GM12878 (cell line): ENCODE results near the gene RABEP2. TPM values are rescaled to one million over a fixed set of nuclear protein-coding genes. Genes with fewer than 3 reads are reported as not detected.

ENCODE experiments used
- ATAC-seq: fragments of 200-7000 bp; cut with Tn5 transposase; 3 replicates; pipeline ENCODE4 v1.9.1; 2020; ENCODE audit warnings: mild to moderate bottlenecking, moderate library complexity
- BruUV-seq: library from RNA; stranded (reverse); fragments of 400-500 nt; replicated peaks from 2 replicates; lab custom pipeline; 2021; lab: Mats Ljungman, UMichigan
- CTCF ChIA-PET: fragments of 300-600 bp; sonication (Branson Sonifier 250); formaldehyde crosslinking; extraction: SDS; loops from one replicate; lab custom pipeline; 2021; ENCODE audit warnings: inconsistent platforms; lab: Yijun Ruan, JAX
- POLR2A ChIA-PET: fragments of 350-600 bp; formaldehyde crosslinking; extraction: SDS; loops from one replicate; lab custom pipeline; 2021; ENCODE audit warnings: inconsistent platforms; lab: Charles Lee
- RAD21 ChIA-PET: fragments of 300-600 bp; sonication (Branson Sonifier 250); formaldehyde crosslinking; loops from one replicate; lab custom pipeline; 2023; ENCODE audit warnings: antibody characterized with exemption; ENCODE audit not compliant: unreplicated experiment; lab: Charles Lee
- SMC1A ChIA-PET: fragments of 300-600 bp; sonication (Branson Sonifier 250); formaldehyde crosslinking; loops from one replicate; lab custom pipeline; 2023; ENCODE audit not compliant: unreplicated experiment, uncharacterized antibody; lab: Charles Lee
- DNase-seq: peaks from one replicate; pipeline ENCODE4 v3.0.0-alpha.2; 2011; ENCODE audit warnings: low read depth, low spot score
- FAIRE-seq: peaks from 3 replicates; lab custom pipeline; 2011; peaks lifted over from hg19 to GRCh38; lab: Jason Lieb, UNC
- H2AFZ ChIP-seq: 2 replicates; pipeline ENCODE4 v1.6.0; 2011; ENCODE audit warnings: low read depth, low read length, control low read depth; ENCODE audit not compliant: control insufficient read depth
- H3K27ac ChIP-seq: 2 replicates; pipeline ENCODE4 v1.5.1; 2011; ENCODE audit warnings: control low read depth; ENCODE audit not compliant: control insufficient read depth, insufficient read depth
- H3K27me3 ChIP-seq, 2 experiments: replicated peaks in 1 of 2; 2 replicates each; pipeline versions ENCODE4 v1.6.0 to v1.6.1; 2011; ENCODE audit warnings: low read length in 1 of 2; ENCODE audit not compliant: control insufficient read depth in 2 of 2, insufficient read depth in 2 of 2
- H3K36me3 ChIP-seq, 2 experiments: 2 replicates each; pipeline ENCODE4 v1.5.1; 2011; ENCODE audit warnings: low read length in 1 of 2; ENCODE audit not compliant: control insufficient read depth in 2 of 2, insufficient read depth in 2 of 2
- H3K4me1 ChIP-seq: 2 replicates; pipeline ENCODE4 v1.6.1; 2011; ENCODE audit warnings: mild to moderate bottlenecking, low read length, moderate library complexity, mixed read lengths; ENCODE audit not compliant: control insufficient read depth, insufficient read depth
- H3K4me2 ChIP-seq: 2 replicates; pipeline ENCODE4 v1.6.0; 2011; ENCODE audit warnings: control low read depth; ENCODE audit not compliant: control insufficient read depth, insufficient read depth
- H3K4me3 ChIP-seq: fragments of 200-600 bp; sonication (generic); 2 replicates; pipeline ENCODE4 v1.5.1; 2016
- H3K79me2 ChIP-seq: 2 replicates; pipeline ENCODE4 v1.6.0; 2011; ENCODE audit warnings: low read length; ENCODE audit not compliant: control insufficient read depth, insufficient read depth
- H3K9ac ChIP-seq: 2 replicates; pipeline ENCODE4 v1.8.0; 2011; ENCODE audit warnings: low read length, control low read depth, mixed read lengths; ENCODE audit not compliant: control insufficient read depth, insufficient read depth
- H3K9me3 ChIP-seq: replicated peaks from 3 replicates; pipeline ENCODE4 v1.5.1; 2011; ENCODE audit warnings: mild to moderate bottlenecking, low read length; ENCODE audit not compliant: control insufficient read depth, insufficient read depth
- H4K20me1 ChIP-seq: 2 replicates; pipeline ENCODE4 v1.6.0; 2011; ENCODE audit not compliant: control insufficient read depth, insufficient read depth
- ASH2L ChIP-seq: fragments of 300-600, 200-600 bp; sonication (generic); IDR thresholded peaks from 2 replicates; pipeline ENCODE4 v1.6.1; 2017; ENCODE audit warnings: low read depth, mild to moderate bottlenecking, borderline replicate concordance
- ATF2 ChIP-seq: IDR thresholded peaks from 2 replicates; pipeline ENCODE4 v1.6.1; 2012; ENCODE audit warnings: low read length, inconsistent platforms
- ATF7 ChIP-seq: fragments of 450-650 bp; IDR thresholded peaks from 2 replicates; pipeline ENCODE4 v1.6.1; 2016; ENCODE audit warnings: low read depth, mild to moderate bottlenecking
- CREM ChIP-seq: IDR thresholded peaks from 2 replicates; pipeline ENCODE4 v1.6.1; 2014; ENCODE audit warnings: antibody characterized with exemption, low read depth
- JUNB ChIP-seq: IDR thresholded peaks from 2 replicates; pipeline ENCODE4 v1.6.1; 2016; ENCODE audit warnings: antibody characterized with exemption, mild to moderate bottlenecking
- KDM1A ChIP-seq: fragments of 200-600 bp; sonication (generic); IDR thresholded peaks from 2 replicates; pipeline ENCODE4 v1.6.1; 2016; ENCODE audit warnings: borderline replicate concordance
- MTA3 ChIP-seq: IDR thresholded peaks from 2 replicates; pipeline ENCODE4 v1.6.1; 2012; ENCODE audit warnings: low read length, inconsistent platforms, borderline replicate concordance
- MYC ChIP-seq: IDR thresholded peaks from 2 replicates; pipeline ENCODE4 v1.6.1; 2011; ENCODE audit warnings: mild to moderate bottlenecking, low read length, moderate library complexity, inconsistent platforms; ENCODE audit not compliant: insufficient read depth, insufficient replicate concordance, insufficient read length, severe bottlenecking
- NR2C2 ChIP-seq: IDR thresholded peaks from 2 replicates; pipeline ENCODE4 v1.6.1; 2011; ENCODE audit warnings: borderline replicate concordance, low read depth; ENCODE audit not compliant: control insufficient read depth, insufficient read length
- RB1 ChIP-seq: fragments of 450-650 bp; formaldehyde crosslinking; IDR thresholded peaks from 2 replicates; pipeline ENCODE4 v1.6.1; 2017; ENCODE audit warnings: mild to moderate bottlenecking, borderline replicate concordance
- SMAD1 ChIP-seq: fragments of 450-650 bp; IDR thresholded peaks from 2 replicates; pipeline ENCODE4 v1.6.1; 2018; ENCODE audit warnings: mild to moderate bottlenecking, low read depth; ENCODE audit not compliant: partially characterized antibody
- TCF3 ChIP-seq: IDR thresholded peaks from 2 replicates; pipeline ENCODE4 v1.6.1; 2012; ENCODE audit warnings: low read depth, mild to moderate bottlenecking, low read length, borderline replicate concordance; ENCODE audit not compliant: insufficient read depth
- YY1 ChIP-seq: IDR thresholded peaks from 2 replicates; pipeline ENCODE4 v1.6.1; 2011; ENCODE audit warnings: low read depth, mild to moderate bottlenecking, low read length
- ZNF622 ChIP-seq: fragments of 450-650 bp; IDR thresholded peaks from 2 replicates; pipeline ENCODE4 v1.6.1; 2017; ENCODE audit warnings: mild to moderate bottlenecking, inconsistent platforms
- WGBS: methylation state at CpG from one replicate; pipeline ENCODE4 v1.1.6; 2016; ENCODE audit warnings: low lambda C conversion rate; ENCODE audit not compliant: insufficient replicate concordance, insufficient coverage; ENCODE audit errors: missing lambda C conversion rate; 5-methylcytosine and 5-hydroxymethylcytosine counted together
- in situ Hi-C: fragments of 300-500 bp; cut with MboI; formaldehyde crosslinking; loops from 9 replicates; pipeline ENCODE4 v1.14.3; 2018; ENCODE audit warnings: mixed read lengths
- intact Hi-C: fragments of 100-400 bp; cut with micrococcal nuclease; formaldehyde crosslinking; loops from one replicate; pipeline ENCODE4 v1.14.2; 2022; ENCODE audit not compliant: unreplicated experiment
- polyA plus RNA-seq, 11 experiments: library from polyadenylated mRNA; depleted of rRNA in 4 of 11; unstranded in 6 of 11; stranded (reverse) in 5 of 11; fragments of >200 nt; fragmentation: Nextera tagmentation in 4 of 11; fragmentation: Illumina TruSeq in 1 of 11; extraction: Ambion mirVana in 4 of 11; extraction: Trizol in 1 of 11; gene quantifications; 1 replicate in 1 of 11; 2 replicates in 10 of 11; pipeline versions ENCODE4 v1.2.1 to v1.2.3, GENCODE V29; 2011 to 2016; ENCODE audit warnings: inconsistent platforms in 2 of 11, missing spikeins in 2 of 11, low read depth in 1 of 11
- total RNA-seq, 4 experiments: library from RNA; depleted of rRNA in 3 of 4; stranded (reverse); fragments of >200 nt in 3 of 4; fragmentation: Illumina TruSeq in 1 of 4; extraction: Trizol in 1 of 4; gene quantifications; 2 replicates each; pipeline versions ENCODE4 v1.2.1 to v1.2.3, GENCODE V29; 2013 to 2021
- TF ChIP-seq, protein P1 (sequence below): IDR thresholded peaks from 2 replicates; pipeline ENCODE4 v1.6.1; 2011; ENCODE audit warnings: low read depth, low read length, improper control_type of control experiment, borderline replicate concordance

Gene RABEP2
- total and polyA plus RNA-seq, 10 of the 15 experiments (the other 5 are each of a cell fraction or from before 2014, with no cell fraction given) = 0.47 to 33.2 (median 18.6) TPM

DNA sequence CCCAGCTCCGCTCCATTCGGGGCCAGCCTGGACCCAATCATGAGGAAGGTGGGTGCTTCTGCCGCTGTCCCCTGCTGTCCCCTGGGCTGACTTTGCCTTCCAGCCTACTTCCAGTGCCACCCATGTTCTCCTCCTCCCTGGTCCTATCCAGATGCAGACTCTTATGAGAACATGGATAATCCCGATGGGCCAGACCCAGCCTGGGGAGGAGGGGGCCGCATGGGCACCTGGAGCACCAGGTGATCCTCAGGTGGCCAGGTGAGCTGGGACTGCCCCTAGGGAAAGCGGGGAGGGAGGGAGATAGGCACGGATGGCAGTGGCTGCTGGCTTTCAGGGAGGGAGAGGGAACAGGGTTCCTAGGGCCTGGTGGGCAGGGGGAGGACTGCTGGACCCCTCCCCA lies 13.7 kb upstream of the RABEP2 start:
- WGBS = 86% methylated on average over 6 of the region's 7 CpGs
- RAD21 ChIA-PET = no interaction called here
- Histone ChIP-seq H4K20me1 (no peaks in the 10 kb centered on the region), H3K4me2 (no peak overlapping the region), H3K27me3 (no peaks in the 10 kb centered on the region), H3K36me3 (peaks cover 0 to 6% of the 10 kb centered on the region in 2 experiments; a peak in 1 of 4 replicates), H3K4me1 (no peaks in the 10 kb centered on the region; the same call in 1 of the 2 replicates), H3K9ac (no peak overlapping the region), H3K4me3 (no peak overlapping the region), H3K79me2 (no peaks in the 10 kb centered on the region; the same call in none of the 2 replicates), H2AFZ (no peak overlapping the region), H3K27ac (no peak overlapping the region), H3K9me3 (no peaks in the 10 kb centered on the region)
- no TSS peak for BruUV-seq
- POLR2A ChIA-PET = interaction anchor here (0.5 kb wide), 2 partner anchors 11 to 29 kb away, joined by 3 to 5 read pairs; no protein-coding TSS in a partner anchor
- ATAC-seq (no peak), DNase-seq (no peak), FAIRE-seq (no peak)
- in situ Hi-C loops (no loop called here), intact Hi-C loops (no loop called here)
- CTCF ChIA-PET = no interaction called here
- no peak for TF ChIP-seq ATF7
- TF ChIP-seq CREM = no peak
- no peak for TF ChIP-seq JUNB
- SMC1A ChIA-PET = interaction anchor here (2.8 kb wide), 1 partner anchor 15 kb away, joined by 13 read pairs; no protein-coding TSS in a partner anchor

DNA sequence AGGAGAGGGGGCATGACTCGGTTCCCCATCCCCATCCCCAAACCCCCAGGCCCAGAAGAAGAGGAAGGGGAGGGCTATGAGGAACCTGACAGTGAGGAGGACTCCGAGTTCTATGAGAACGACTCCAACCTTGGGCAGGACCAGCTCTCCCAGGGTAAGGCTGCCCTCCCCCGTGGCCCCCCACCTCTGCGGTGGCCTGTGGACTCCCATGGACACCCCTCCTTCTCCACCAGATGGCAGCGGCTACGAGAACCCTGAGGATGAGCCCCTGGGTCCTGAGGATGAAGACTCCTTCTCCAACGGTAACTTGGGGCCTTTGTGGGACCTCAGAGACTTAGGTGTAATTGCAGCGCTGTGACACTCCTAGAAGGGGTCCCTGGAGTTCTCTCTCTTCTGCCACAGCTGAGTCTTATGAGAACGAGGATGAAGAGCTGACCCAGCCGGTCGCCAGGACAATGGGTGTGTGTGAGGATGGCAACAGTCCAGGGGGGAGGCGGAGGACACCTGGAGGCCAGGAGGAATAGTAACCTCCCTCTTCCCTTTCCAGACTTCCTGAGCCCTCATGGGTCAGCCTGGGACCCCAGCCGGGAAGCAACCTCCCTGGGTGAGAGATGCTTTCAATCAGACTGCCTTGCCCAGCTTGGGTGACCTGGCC lies 12.3 kb upstream of the RABEP2 start:
- peaks cover 12% of the 10 kb centered on the region for H3K79me2 ChIP-seq
- FAIRE-seq = no peak
- ChIA-PET RAD21 (interaction anchor here (1.1 to 2.0 kb wide), 2 partner anchors 14 to 75 kb away, joined by 4 to 7 read pairs; no protein-coding TSS in a partner anchor), CTCF (no interaction called here), SMC1A (interaction anchor here (2.8 kb wide), 1 partner anchor 14 kb away, joined by 13 read pairs; no protein-coding TSS in a partner anchor), POLR2A (no interaction called here)
- peaks cover 0 to 6% of the 10 kb centered on the region in 2 experiments; a peak in 1 of 4 replicates for H3K36me3 ChIP-seq
- intact Hi-C loops = no loop called here
- BruUV-seq = no TSS peak
- H3K4me2 ChIP-seq = no peak overlapping the region
- H3K9ac ChIP-seq = no peak overlapping the region
- no peak for DNase-seq
- no peak overlapping the region for H3K4me3 ChIP-seq
- H3K4me1 ChIP-seq = no peaks in the 10 kb centered on the region; the same call in 1 of the 2 replicates
- in situ Hi-C loops = no loop called here
- no peak overlapping the region for H3K27ac ChIP-seq
- H3K27me3 ChIP-seq = no peaks in the 10 kb centered on the region
- 98% methylated on average over 13 of the region's 14 CpGs for WGBS
- H4K20me1 ChIP-seq = no peaks in the 10 kb centered on the region
- TF ChIP-seq KDM1A = no peak
- no peak for TF ChIP-seq YY1
- TF ChIP-seq, protein P1, sequence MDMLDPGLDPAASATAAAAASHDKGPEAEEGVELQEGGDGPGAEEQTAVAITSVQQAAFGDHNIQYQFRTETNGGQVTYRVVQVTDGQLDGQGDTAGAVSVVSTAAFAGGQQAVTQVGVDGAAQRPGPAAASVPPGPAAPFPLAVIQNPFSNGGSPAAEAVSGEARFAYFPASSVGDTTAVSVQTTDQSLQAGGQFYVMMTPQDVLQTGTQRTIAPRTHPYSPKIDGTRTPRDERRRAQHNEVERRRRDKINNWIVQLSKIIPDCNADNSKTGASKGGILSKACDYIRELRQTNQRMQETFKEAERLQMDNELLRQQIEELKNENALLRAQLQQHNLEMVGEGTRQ = no peak
- TF ChIP-seq ASH2L = no peak
- TF ChIP-seq TCF3 = no peak
- TF ChIP-seq NR2C2 = no peak
- TF ChIP-seq MTA3 = no peak
- no peak for TF ChIP-seq SMAD1
- no peak for TF ChIP-seq ATF2
- no peak for TF ChIP-seq ZNF622
- no peak for TF ChIP-seq RB1
- no peak for TF ChIP-seq MYC
- H3K9me3 ChIP-seq = no peaks in the 10 kb centered on the region
- ATAC-seq = no peak
- H2AFZ ChIP-seq = no peak overlapping the region
